Stimulated activated CD8-positive, alpha-beta memory T cell treated with anti-CD3 and anti-CD28 coated beads, Interleukin-4, amount 100 ng/mL, for 1 hour (primary cell): ENCODE results near the gene TASP1.
A peak's percentile ranks its signal among the peaks of the same experiment; 100 is the strongest.
"Not testable (repeated sequence)": the region's sequence is repeated elsewhere in the genome, so short reads cannot be mapped to it uniquely, and the experiment has no call there.

Experiments used
- DNase-seq, 2 donors: peaks; one replicate each; pipeline ENCODE4 v3.0.0-alpha.2; 2020; ENCODE audit warnings: low read depth in 2 of 2, low spot score in 1 of 2

TASP1 gene, protein sequence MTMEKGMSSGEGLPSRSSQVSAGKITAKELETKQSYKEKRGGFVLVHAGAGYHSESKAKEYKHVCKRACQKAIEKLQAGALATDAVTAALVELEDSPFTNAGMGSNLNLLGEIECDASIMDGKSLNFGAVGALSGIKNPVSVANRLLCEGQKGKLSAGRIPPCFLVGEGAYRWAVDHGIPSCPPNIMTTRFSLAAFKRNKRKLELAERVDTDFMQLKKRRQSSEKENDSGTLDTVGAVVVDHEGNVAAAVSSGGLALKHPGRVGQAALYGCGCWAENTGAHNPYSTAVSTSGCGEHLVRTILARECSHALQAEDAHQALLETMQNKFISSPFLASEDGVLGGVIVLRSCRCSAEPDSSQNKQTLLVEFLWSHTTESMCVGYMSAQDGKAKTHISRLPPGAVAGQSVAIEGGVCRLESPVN

DNA sequence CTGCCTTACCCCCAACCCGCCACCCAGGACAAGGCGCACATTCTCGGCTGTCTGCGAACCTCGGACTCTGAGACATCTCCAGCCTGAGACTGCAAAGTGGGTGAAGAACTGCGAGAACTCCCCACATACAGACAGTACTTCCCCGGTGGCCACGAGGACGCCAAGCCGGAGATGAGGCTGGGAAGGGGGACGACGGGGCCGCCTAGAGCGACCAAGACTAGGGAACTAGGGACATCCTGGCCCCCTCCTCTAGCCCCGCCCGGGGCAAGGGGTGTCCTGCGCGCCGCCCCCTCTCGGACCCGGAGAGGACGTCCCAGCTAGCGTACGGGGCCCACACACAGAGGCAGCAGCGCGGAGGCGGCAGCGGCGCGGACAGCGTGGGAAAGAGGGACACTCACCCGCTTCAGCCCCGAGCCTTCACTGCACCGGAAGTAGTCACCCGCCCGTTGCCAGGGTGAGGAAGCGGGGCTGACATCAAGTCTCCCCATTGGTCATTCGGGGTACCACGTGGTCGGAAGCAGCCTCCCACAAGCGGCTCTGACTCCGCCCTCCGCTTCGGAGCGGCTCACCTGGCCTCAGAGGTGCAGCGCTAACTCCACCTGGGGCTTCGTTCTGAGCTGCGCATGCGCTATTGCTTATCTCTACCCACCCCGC lies at the start of gene TASP1:
TASP1 (minus strand) TSS at position 437 of the 654 bp plus-strand sequence. CDS start 8,854 bp downstream, outside the sequence.
- DNase-seq = peak; percentile 90 to 95

DNA sequence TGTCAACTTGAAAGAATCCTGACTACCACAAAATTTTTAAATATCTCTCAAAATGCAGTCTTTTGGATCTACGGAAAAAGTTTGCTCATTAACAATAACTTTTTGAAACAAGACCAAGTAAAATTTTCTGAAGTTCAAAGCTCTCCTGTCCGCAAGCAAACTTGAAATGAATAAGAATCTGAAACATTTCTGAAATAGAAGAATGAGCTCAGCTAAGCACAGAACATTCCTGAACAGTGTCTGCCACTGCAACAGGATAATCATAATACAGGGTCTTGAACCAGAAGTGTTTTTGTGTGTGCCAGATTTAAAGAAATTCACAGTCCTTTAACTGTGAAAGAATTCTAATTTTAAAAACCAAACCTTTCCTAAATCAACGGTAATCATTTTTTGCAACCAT lies 49.1 kb upstream of the TASP1 start:
- DNase-seq = no peak

DNA sequence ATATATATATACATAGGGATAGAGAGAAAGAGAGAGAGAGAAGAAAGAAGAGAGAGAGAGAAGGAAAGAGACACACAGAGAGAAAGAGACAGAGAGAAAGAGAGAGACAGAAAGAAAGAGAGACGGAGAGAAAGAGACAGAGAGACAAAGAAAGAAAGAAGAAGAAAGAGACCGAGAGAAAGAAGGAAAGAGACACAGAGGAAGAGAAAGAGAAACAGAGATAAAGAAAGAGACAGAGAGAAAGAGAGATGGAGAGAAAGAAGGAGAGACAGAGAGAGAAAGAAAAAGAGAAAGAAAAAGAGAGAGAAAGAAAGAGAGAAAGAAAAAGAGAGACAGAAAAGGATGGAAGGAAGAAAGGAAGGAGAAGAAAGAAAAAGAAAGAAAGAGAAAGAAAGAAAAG lies 46.9 kb upstream of the TASP1 start:
- DNase-seq = no peak

DNA sequence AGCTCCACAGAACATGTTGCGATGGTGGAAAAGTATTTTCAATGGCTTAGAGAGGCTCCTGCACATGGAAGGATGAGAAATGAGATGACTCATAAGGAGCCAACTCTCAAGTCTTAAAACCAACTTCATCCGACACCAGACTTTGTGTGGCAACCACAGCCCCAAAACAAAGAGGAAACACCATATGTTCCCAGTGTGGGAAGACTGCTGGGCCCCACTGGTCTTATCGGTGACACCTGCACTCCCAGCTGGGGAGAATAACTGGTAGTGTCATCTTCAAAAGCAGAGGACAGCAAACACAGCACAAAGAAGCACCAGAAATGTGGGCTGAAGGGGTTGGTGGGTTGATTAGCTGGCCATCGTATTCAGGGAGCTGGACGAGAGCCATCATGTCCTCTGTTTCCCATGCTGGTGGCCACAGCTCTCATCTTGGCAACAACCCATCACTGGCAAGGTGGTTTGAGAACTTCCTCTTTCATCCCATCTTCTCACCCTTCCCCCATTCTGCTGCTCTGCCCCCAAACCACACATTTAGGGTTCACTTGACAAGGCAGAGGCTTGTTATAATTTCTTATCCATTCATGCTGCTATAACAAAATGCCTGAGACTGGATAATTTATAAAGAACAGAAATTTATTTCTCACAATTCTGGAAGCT lies 46.0 kb upstream of the TASP1 start:
- no peak for DNase-seq

DNA sequence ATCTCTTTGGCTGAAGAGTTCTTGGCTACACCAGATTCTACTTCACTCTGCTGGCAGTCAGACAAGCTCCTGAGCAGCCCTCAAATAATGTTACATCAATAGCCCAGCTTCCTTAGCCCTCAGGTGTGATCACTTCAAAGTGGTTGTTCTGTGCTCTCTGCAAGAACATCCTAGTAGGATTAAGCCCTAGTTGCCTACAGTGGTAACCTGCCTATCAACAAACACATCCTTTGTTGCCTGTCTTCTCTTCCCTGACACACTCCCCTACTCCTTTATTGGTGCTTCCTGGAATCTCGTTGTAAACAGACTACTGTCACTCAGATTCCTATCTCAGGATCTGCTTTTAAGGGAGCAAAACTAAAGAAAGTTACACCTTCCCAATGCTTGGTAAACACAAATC lies 45.1 kb upstream of the TASP1 start:
- DNase-seq = no peak

DNA sequence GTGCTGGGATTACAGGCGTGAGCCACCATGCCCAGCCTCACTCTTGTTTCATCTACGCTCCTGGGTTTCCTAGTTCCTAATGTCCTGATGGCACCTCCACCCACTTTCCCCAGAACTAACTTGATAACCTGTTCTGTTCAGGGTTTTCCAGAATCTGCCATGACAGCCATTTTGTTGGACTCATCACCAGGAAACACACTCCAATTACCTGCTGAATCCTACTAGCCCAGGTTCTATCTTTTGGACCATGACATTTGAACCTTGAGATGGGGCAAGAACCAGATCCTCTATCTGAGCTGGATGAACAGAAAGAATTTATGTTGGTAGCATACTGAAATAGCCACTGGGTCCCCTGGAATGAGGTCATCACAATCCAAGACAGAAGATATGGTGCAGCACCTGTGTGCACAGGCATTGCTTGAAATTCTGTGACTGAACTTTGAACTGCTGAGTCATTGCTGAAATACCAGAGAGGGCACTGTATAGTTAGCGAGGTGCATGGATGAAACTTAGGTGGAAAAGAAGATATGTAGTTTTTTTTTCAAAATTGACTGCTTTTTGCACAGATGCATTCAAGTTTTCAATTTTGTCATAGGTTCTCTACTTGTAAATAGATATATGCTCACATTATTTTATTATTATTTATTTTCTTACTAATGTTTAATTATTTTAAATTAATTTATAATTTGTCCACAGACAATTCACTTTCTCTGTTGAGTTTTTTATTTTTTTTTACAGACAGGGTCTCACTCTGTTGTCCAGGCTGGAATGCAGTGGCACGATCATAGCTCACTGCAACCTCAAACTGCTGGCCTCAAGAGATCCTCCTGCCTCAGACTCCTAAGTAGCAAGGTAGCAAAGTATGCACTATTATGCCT lies 42.8 kb upstream of the TASP1 start:
- DNase-seq = no peak

DNA sequence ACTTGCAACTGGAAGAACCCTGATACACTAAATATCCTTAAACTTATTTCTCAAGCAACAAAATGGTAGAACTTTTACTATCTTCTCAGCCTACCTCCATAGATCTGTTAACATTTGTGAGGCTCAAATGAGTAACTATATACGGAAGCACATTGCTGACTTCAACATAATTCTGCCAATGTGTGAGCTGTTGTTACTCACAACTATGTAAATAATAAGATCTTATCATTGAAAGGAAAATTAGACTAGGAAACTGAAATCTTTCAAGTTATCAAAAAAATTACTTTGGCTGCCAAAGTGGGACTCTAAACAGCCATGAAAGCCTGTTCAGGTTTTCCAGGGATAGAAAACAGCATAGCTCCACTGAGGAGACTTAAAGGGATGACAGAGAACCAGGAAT lies 40.2 kb upstream of the TASP1 start:
- no peak for DNase-seq

DNA sequence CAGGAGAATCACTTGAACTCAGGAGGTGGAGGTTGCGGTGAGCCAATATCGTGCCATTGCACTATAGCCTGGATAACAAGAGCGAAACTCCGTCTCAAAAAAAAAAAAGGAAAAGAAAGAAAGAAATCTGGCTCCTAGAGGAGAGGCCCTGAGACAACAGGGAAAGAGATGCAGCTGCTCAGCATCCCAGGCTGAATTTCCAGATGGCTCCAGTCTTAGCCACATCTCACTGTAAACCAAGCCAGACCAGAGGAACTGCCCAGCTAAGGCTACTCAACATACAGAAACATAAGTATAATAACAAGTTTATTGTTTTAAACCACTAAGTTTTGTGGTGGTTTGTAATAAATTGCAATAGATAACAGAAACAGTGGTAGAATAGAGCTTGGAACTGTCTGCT lies 38.5 kb upstream of the TASP1 start:
- DNase-seq = no peak

DNA sequence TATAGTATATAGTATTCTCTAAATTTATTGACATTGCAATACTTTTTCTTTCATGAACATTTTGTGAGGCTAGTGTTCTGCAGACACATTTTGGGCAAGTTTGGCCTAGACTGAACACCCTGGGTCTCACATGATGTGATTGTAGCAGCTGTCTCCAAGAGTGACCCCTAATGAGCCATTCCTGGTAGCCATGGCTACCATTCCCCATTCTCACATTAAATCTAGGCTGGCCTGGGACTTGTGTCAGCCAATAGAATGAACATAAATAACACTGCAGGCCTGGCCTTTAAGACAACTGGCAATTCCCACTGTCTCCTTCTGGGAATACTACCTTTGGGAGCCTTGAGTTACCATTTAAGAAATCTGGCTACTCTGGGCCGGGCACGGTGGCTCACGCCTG lies 38.0 kb upstream of the TASP1 start:
- DNase-seq = no peak

DNA sequence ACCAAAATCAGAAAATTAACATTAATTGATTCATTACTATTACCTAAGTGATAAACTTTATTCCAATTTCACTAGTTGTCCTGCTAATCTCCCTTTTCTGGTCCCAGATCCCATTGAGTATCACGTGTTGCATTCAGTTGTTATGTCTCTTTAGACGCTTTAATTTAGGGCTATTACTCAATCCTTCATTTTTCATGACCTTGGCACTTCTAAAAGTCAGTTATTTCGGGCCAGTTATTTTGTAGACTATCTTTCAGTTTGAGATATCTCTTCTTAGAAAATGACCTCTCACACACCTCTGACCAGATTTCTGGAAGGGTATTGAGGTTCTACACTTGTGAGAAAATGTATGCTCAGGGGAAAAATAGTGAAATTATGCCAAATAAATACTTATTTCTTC lies 34.0 kb upstream of the TASP1 start:
- no peak for DNase-seq

DNA sequence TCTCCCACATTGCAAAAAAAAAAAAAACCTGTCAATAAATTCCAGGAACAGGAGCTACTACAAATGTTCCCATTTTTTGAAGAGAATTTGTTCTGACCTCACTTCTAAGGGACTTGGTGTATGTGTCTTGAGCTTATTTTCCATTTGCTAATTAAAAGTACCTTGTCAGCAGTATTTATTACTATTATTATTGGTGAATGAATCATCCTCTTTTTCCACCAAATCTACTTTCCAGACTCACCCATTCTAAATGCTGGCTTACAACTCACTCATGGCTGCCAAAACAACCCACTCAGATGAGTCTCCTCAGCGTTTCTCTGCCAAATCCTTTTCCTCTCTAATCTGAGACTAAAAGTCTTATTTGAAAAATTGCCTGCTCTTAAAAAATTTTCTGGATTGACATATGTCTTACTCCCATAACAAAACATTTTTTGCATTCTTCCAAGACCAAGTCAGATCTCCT lies 33.2 kb upstream of the TASP1 start:
- DNase-seq = no peak

DNA sequence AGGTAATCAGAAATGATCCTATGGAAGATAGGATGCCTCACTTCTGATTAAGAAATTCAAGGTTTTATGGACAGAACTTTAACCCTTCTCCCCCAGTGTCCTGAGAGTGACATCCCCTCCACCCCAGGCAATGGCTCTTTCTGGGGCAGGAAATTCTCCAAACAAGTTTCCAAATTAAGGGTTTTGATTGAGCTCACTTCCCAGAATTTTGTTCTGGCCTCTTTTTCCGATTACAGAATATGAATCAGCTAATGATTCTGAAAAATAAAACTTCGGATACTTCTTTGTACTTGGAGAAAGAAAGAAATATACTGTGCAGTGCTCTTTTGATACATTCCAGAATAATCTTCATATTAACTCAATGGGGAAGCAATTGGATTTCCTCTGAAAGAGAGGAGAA lies 32.8 kb upstream of the TASP1 start:
- no peak for DNase-seq

DNA sequence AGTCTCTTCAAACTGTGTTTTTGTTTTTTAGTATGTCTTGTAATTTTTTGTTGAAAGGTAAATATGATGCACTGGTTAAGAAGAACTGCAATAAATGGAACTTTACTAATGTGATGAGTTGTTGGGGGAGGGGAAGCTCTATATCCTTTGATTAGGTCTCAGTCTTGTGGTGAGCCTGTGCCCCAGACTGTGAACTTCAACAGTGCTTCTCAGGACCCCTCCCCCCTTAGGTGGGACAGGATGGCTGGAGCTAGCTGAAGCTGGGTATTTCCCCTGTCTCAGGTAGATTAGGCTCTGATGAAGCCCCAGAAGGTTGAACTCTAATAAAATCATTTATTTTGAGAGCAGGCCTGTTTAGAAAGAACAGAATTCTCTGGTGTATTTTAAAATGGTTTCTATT lies 31.4 kb upstream of the TASP1 start:
- no peak for DNase-seq

DNA sequence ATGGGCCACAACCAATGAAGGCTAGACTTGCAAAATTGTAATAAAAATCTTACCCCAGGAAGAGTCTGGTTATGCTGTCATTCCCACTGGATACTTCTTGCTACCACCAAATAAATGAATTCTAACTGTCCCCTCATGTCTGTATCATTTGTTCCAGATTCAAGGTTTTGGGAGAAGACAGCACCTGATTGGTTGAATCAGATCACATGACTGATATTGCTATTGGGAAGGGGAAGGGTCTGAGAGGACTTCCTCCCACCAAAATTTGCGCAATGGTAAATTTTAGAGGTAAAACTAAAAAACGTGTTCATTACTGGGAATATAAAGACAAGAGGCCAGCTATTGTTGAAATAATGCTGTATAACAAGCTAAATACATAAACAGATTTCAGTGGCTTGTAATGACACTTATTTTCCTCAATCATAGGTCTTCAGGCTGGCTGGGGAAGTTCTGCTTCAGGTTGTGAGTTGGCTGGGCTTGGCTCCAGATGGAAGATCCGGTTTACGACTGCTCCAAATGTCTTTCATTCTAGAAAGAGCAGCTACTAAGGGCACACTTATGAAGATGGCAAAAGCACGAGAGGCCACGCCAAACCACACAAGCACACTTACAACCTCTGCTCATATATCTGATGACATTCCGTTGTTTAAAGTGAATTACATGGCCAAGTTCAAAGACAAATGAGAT lies 27.1 kb upstream of the TASP1 start:
- no peak for DNase-seq

DNA sequence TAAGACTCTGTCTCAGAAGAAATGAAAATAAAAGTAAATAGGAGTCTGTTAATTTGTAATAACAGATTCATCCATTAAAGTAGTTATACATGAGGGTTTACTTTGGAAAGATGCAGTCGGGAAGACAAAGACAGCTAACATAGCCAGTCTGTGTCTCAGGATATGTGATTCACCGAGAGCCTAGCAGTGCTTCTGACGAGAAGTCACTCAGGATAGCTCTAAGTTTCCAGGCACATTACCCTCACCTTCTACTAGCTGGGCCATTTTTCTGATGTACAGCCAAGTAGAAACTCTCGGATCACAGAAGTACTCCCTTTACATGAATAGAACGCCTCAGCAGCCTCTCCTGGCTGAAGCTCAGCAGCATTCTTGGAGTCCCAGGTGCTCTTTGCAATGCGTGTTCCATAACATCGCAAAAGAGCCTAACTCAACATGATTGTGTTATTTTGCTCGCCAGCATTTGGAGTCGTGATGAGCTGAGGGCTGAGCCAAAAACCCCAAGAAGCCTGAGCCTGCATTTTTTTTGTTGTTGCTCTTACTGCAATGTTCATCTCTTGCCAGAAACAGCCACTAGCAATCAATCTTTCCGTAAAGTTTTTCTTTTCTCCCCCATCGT lies 22.4 kb upstream of the TASP1 start:
- DNase-seq = no peak

DNA sequence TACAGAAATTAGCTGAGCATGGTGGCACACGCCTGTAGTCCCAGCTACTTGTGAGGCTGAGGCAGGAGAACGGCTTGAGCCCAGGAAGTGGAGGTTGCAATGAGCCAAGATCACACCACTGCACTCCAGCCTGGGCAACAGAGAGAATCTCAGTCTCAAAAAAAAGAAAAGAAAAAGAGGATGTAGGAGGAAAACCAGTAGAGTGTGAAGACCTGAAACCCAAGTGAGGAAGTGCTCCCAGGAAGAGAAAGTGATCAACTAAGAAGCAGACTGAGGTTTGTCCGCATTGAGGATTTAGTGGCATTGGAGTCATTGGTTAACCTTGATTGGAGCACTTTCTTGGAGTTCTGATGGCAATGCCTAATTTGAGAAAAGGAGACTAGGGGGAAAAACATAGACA lies 20.6 kb upstream of the TASP1 start:
- DNase-seq = no peak

DNA sequence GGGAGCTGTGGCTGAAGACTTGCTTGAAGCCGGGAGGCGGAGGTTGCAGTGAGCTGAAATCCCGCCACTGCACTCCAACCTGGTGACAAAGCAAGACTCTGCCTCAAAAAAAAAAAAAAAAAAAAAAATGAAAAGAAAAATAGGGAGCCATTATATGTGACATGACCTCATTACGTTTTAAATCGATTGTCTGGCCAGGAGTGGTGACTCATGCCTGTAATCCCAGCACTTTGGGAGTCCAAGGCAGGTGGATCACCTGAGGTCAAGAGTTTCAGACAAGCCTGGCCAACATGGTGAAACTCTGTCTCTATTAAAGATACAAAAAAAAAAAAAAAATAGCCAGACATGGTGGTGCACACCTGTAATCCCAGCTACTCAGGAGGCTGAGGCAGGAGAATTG lies 19.3 kb upstream of the TASP1 start:
- DNase-seq = not testable (repeated sequence)

DNA sequence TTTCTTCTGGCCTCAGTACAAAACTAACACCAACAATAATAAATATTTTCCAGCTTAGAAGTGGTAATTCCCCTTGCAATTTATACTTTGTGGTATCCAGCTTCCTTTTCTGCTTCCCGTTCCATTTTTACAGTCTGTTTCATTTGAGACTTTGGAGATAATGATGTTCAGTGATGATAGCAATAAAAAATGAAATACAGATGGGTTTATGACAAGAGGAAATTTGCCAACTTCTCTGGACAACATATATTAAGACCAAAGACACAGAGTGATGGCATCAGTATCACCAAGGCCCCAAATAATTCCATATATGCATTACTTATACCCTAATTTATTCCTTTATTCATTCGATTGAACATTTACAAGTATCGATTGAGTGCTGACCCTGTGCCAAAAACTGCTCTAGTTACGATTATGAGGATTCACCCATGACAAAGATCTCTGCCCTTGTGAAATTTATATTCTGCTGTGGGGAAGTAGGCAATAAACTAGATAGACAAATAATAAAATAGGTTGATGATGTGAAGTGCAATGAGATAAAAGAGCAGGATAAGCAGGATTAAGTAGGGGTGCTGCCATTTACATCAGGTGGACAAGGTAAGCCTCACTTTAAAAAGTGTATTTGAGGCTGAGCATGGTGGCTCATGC lies 18.1 kb upstream of the TASP1 start:
- DNase-seq = no peak

DNA sequence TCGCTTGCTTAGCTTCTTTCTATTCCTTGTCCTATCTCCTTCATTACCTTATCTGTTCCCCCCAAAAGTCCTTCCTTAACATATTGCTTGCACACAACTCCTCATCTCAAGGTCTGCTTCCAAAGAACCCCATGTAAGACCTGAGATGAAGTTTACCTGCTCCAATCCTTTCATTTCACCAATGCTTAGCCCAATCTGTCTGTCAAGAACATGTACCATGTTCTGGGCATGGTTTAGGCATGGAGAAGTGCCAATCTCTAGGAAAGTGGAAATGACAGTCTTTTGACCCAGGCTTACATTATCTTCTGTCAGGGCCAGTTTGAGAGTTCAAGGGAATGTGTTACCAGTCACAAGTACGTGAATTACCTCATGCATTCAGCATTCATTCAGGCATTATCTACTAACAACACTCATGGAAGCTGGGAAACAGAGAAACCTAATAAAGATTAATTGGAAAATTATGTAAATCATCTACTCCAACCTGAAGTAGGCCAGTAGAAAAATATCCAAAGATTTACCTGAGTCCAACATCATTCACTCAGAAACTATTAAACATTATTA lies 15.8 kb upstream of the TASP1 start:
- DNase-seq = no peak
